ENCODE measurements around the gene FTCD.
"Not testable (repeated sequence)": the region's sequence is repeated elsewhere in the genome, so short reads cannot be mapped to it uniquely, and the experiment has no call there.

Gene FTCD

DNA sequence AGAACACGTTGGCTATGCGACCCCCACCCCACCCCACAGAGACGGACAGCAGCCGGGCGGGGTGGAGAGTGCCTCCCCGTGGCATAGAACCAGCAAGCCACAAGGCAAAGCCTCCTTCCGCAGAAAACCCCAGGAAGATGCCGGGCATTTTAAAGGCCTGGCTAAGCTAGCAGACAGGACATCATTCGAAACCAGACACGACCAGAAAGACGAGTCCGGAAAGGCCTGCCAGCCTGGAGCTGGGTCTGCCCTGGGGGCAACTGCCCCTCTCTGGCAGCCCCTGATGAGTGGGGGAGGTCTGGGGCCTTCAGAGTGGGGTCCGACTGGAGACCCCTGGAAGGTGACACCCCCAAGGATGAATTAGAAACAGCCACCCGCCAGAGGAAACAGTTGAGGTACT is 8.5 kb downstream of the FTCD start:
- Histone ChIP-seq H3K27ac (ENCODE audit: low read length) (no peak overlapping the region), H3K36me3 (ENCODE audit: control insufficient read depth, low read depth, low read length) (no peaks in the 10 kb centered on the region), H3K27me3 (ENCODE audit: control insufficient read depth, insufficient read depth, low read length) (no peaks in the 10 kb centered on the region), H3K9ac (ENCODE audit: low read length) (no peak overlapping the region), H3K4me1 (ENCODE audit: control insufficient read depth, low read depth, low read length) (peaks cover 3% of the 10 kb centered on the region), H3K4me3 (ENCODE audit: low read length) (no peak overlapping the region), H3K9me3 (ENCODE audit: control insufficient read depth, low read depth, low read length) (no peaks in the 10 kb centered on the region)

DNA sequence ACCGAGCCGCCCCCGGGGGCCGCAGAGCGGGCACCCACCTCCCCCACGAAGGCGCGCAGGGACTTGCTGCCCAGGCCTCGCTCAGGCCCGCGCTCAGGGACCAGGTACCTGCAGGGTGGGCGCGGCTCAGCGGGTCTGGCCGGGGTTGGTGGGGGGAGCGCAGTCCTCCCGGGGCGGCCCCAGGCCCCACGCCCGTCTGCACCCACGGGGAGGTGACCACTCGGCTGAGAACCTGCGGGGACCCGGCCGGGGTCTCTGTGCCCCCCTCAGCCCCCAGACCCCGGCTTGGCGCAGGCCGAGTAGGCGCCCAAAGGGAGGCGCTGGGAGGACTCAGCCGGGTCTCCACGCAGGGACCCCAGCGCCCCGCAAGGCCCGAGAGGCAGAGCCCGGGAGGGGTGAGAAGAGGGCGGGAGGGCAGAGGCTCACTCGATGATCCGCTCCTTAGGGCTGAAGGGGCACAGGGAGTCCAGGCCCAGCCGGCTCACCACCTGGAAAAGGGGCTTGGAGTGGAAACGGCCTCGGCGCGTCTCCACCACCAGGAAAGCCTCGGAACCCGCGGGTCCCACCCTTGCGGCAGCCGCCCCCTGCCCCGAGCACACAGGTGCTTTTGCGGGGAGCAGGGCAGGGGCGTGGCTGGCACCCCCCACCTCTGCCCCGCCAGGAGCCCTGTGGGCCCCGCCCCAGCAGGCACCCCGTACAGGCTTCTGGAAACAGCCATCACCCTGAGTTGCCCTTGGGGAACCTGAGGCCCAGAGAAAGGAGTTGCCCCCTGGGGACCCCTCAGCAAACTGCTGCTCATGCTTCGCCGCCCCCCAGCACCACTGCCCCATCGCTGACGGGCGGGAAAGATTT is 9.3 kb downstream of the FTCD start:
- H3K36me3 ChIP-seq (ENCODE audit: control insufficient read depth, low read depth, low read length), result no peaks in the 10 kb centered on the region
- H3K9ac ChIP-seq (ENCODE audit: low read length), result no peak overlapping the region
- no peaks in the 10 kb centered on the region for H3K27me3 ChIP-seq (ENCODE audit: control insufficient read depth, insufficient read depth, low read length)
- H3K4me3 ChIP-seq (ENCODE audit: low read length), result no peak overlapping the region
- peaks cover 3% of the 10 kb centered on the region for H3K4me1 ChIP-seq (ENCODE audit: control insufficient read depth, low read depth, low read length)
- H3K27ac ChIP-seq (ENCODE audit: low read length), result no peak overlapping the region
- H3K9me3 ChIP-seq (ENCODE audit: control insufficient read depth, low read depth, low read length), result no peaks in the 10 kb centered on the region

DNA sequence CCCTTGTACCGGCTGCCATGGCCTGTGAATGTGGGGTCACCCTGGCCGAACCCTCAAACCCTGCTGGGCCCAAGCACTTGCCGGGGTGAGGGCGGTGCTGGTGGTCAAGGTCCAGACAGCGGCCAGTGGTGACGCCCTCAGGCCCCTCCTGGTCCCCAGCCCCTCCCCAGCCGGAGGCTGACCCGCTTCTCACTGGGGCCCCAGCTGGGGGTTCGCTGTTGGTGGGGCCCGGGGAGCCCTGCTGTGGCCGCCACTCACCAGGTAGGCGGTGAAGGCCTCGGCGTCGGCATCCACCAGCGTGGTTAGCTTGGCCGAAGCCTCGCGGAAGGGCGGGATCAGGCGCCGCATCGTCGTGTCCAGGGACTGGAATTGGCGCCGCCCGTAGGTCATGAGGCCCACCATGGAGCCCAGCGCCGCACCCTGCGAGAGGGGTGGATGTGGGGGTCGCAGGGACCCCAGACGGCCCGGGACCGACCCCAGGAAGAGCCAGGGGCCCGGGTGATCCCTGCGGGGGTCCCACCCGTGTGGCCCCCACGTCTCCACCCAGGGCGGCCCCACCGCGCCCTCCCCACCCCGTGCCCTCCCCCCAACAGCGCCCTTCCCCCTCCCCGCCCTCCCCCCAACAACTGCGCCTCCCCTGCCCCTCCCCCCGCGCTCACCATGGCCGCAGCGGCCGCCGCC is 10.1 kb downstream of the FTCD start:
- Histone ChIP-seq H3K4me1 (ENCODE audit: control insufficient read depth, low read depth, low read length) (peaks cover 3% of the 10 kb centered on the region), H3K27me3 (ENCODE audit: control insufficient read depth, insufficient read depth, low read length) (no peaks in the 10 kb centered on the region), H3K27ac (ENCODE audit: low read length) (no peak overlapping the region), H3K36me3 (ENCODE audit: control insufficient read depth, low read depth, low read length) (no peaks in the 10 kb centered on the region), H3K9ac (ENCODE audit: low read length) (no peak overlapping the region), H3K9me3 (ENCODE audit: control insufficient read depth, low read depth, low read length) (no peaks in the 10 kb centered on the region), H3K4me3 (ENCODE audit: low read length) (no peak overlapping the region)

DNA sequence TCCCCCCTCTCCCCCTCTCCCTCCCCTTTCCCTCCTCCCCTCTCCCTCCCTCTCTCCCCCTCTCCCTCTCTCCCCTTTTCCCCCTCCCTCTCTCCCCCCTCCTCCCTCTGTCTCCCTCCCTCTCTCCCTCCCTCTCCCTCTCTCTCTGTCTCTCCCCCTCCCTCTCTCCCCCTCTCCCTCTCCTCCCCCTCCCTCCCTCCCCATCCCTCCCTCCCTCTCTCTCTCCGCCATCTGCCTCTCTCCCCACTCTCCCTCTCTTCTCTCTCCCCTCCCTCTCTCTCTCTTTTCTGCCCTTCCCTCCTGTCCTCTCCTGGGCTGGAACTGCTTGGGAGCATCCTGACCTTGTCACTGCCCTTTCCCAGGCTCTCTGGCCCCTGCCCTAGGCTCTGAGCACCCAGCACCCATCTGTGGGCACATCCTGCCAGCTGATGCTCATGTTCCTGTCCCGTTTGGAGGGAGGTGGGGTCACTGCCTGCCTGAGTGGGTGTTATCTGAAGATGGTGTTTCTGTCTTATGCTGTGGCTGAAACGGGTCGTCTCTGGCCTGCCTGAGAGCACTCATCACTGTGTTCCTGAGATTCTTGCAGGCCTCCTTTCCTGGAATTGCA is 10.8 kb downstream of the FTCD start:
- H3K4me1 ChIP-seq (ENCODE audit: control insufficient read depth, low read depth, low read length), result peaks cover 3% of the 10 kb centered on the region
- H3K9ac ChIP-seq (ENCODE audit: low read length), result no peak overlapping the region
- no peak overlapping the region for H3K27ac ChIP-seq (ENCODE audit: low read length)
- H3K27me3 ChIP-seq (ENCODE audit: control insufficient read depth, insufficient read depth, low read length), result no peaks in the 10 kb centered on the region
- H3K4me3 ChIP-seq (ENCODE audit: low read length), result no peak overlapping the region
- H3K36me3 ChIP-seq (ENCODE audit: control insufficient read depth, low read depth, low read length), result no peaks in the 10 kb centered on the region
- no peaks in the 10 kb centered on the region for H3K9me3 ChIP-seq (ENCODE audit: control insufficient read depth, low read depth, low read length)

DNA sequence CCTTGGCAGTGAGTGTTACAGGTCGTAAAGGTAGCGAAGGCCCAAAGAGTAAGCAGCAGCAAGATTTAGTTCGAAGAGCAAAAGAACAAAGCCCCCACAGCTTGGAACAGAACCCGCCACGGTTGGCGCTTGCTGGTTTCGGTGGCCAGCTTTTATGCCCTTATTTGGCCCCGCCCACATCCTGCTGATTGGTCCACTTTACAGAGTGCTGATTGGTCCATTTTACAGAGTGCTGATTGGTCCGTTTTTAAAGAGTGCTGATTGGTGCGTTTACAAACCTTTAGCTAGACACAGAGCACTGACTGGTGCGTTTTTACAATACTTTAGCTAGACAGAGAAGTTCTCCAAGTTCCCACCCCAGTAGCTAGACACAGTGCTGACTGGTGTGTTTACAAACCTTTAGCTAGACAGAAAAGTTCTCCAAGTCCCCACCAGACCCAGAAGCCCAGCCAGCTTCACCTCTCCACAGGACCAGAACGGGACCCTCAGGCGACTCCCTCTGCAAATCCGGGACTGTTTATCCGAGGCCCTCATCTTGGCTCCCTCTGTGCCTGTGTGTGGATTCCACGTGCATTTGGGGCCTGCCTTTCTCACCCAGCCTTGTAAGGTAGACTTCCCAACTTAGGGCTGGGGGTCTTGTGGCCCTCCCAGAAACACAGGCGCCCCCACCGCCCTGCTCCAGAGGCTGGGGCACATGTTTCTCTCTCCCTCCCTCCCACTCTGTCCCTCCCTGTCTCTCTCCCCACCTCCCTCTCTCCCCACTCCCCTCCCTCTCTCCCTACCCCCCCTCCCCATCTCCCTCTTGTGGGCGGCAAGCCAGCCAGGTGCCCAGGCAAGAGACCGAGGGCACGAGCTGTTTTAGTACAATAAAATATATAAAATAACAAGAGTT is 12.6 kb downstream of the FTCD start:
- Histone ChIP-seq H3K36me3 (ENCODE audit: control insufficient read depth, low read depth, low read length) (no peaks in the 10 kb centered on the region), H3K27me3 (ENCODE audit: control insufficient read depth, insufficient read depth, low read length) (no peaks in the 10 kb centered on the region), H3K4me1 (ENCODE audit: control insufficient read depth, low read depth, low read length) (peaks cover 3% of the 10 kb centered on the region), H3K9ac (ENCODE audit: low read length) (no peak overlapping the region), H3K9me3 (ENCODE audit: control insufficient read depth, low read depth, low read length) (no peaks in the 10 kb centered on the region), H3K27ac (ENCODE audit: low read length) (no peak overlapping the region), H3K4me3 (ENCODE audit: low read length) (no peak overlapping the region)

DNA sequence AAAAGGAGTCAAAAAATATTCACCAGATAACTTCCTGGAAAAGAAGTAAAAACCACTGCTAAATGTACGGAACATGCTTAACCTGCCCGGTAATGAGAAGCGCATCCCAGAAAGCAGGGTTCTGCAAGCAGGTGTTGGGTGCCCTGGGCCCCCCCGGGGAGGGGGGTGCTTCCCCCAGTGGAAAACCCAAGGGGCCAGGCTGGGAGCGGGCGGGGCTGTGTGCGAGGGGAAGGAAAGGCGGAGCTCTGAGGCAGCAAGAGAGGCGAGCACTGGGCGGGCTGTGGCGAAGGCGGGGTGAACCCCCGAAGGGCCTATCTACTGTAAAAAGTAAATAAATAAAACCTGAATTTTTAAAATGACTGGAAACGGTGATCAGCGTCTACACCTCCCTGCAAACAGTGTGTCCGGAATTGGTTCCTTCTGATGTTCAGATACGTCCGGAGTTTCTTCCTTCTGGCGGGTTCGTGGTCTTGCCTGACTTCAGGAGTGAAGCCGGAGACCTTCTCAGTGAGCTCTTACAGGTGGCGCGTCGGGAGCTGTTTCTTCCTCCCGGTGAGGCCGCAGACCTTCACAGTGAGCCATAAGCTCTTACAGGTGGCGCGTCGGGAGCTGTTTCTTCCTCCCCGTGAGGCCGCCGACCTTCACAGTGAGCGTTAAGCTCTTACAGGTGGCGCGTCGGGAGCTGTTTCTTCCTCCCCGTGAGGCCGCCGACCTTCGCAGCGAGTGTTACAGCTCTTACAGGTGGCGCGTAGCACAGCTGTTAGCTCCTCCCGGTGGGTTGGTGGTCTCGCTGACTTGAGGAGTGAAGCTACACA is 13.4 kb downstream of the FTCD start:
- H3K36me3 ChIP-seq (ENCODE audit: control insufficient read depth, low read depth, low read length), result no peaks in the 10 kb centered on the region
- H3K9me3 ChIP-seq (ENCODE audit: control insufficient read depth, low read depth, low read length), result no peaks in the 10 kb centered on the region
- H3K9ac ChIP-seq (ENCODE audit: low read length), result no peak overlapping the region
- no peak overlapping the region for H3K27ac ChIP-seq (ENCODE audit: low read length)
- H3K27me3 ChIP-seq (ENCODE audit: control insufficient read depth, insufficient read depth, low read length), result no peaks in the 10 kb centered on the region
- H3K4me1 ChIP-seq (ENCODE audit: control insufficient read depth, low read depth, low read length), result peaks cover 3% of the 10 kb centered on the region
- no peak overlapping the region for H3K4me3 ChIP-seq (ENCODE audit: low read length)

DNA sequence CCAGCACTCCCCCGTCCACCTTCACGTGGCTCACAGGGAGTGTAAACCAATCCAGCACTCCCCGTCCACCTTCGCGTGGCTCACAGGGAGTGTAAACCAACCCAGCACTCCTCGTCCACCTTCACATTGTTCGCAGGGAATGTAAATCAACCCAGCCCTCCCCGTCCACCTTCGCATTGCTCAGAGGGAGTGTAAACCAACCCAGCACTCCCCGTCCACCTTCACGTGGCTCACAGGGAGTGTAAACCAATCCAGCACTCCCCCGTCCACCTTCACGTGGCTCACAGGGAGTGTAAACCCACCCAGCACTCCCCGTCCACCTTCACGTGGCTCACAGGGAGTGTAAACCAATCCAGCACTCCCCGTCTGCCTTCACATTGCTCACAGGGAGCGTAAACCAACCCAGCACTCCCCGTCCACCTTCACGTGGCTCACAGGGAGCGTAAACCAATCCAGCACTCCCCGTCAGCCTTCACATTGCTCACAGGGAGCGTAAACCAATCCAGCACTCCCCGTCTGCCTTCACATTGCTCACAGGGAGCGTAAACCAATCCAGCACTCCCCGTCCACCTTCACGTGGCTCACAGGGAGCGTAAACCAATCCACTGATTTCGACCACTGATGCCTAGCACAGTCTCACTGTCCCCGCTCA is 14.9 kb downstream of the FTCD start:
- H3K4me3 ChIP-seq (ENCODE audit: low read length), result not testable (repeated sequence)

DNA sequence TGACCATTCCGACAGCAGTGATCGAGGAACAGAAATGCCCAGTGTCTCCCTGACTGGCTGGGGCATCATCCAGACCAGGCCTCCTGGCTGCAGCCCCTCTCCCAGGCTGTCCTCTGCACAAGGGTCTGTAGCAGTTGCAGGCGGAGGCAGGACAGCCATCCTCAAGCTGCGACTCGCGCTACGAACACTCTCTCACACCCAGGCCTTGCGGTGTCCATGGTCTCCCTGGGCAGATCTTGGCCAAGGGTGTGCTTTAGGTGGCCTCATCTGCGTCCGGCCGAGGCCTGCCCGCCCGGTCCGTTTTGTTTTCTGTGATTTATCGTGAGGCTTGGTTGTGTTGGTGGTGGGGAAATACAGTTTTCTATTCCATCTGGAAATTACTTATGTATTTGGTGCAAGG is 15.7 kb downstream of the FTCD start:
- no peaks in the 10 kb centered on the region for H3K36me3 ChIP-seq (ENCODE audit: control insufficient read depth, low read depth, low read length)
- H3K9ac ChIP-seq (ENCODE audit: low read length), result no peak overlapping the region
- no peak overlapping the region for H3K27ac ChIP-seq (ENCODE audit: low read length)
- H3K4me1 ChIP-seq (ENCODE audit: control insufficient read depth, low read depth, low read length), result peaks cover 3% of the 10 kb centered on the region
- H3K27me3 ChIP-seq (ENCODE audit: control insufficient read depth, insufficient read depth, low read length), result no peaks in the 10 kb centered on the region
- no peaks in the 10 kb centered on the region for H3K9me3 ChIP-seq (ENCODE audit: control insufficient read depth, low read depth, low read length)
- no peak overlapping the region for H3K4me3 ChIP-seq (ENCODE audit: low read length)

More for the DNA sequence above, 14.9 kb downstream of the FTCD start:
- H3K4me1 ChIP-seq (ENCODE audit: control insufficient read depth, low read depth, low read length); H3K36me3 ChIP-seq (ENCODE audit: control insufficient read depth, low read depth, low read length); H3K9me3 ChIP-seq (ENCODE audit: control insufficient read depth, low read depth, low read length); H3K27me3 ChIP-seq (ENCODE audit: control insufficient read depth, insufficient read depth, low read length); H3K27ac ChIP-seq (ENCODE audit: low read length); H3K9ac ChIP-seq (ENCODE audit: low read length): not testable (repeated sequence)

DNA sequence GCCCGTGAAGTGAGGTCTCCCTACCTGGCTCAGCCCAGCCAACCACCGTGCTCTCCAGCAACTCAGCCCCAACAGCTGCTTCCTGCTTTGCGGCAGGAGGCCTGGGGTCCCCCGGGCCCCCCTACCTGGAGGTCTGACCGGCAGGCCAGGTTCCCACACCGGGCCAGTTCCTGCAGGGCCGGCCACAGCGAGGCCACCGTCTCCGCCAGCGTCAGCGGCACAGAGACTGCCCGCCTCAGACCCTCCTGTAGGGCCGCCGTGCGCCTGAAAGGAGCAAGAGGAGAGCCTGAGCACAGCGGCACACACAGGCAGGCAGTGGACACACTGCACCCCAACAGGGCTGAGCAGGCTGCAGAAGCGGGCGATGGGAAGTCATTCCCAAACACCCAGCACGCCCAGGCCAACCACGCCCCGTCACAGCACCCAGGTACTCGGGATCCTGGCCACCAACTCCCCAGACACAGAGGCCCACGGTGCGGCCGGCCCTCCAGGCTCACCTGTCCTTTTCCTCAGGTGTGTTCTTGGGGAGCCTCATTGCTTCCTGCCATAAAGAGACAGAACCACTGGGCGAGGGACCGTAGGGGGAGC is 16.9 kb downstream of the FTCD start:
- Histone ChIP-seq H3K27me3 (ENCODE audit: control insufficient read depth, insufficient read depth, low read length) (no peaks in the 10 kb centered on the region), H3K36me3 (ENCODE audit: control insufficient read depth, low read depth, low read length) (no peaks in the 10 kb centered on the region), H3K4me1 (ENCODE audit: control insufficient read depth, low read depth, low read length) (no peaks in the 10 kb centered on the region), H3K27ac (ENCODE audit: low read length) (no peak overlapping the region), H3K4me3 (ENCODE audit: low read length) (no peak overlapping the region), H3K9ac (ENCODE audit: low read length) (no peak overlapping the region), H3K9me3 (ENCODE audit: control insufficient read depth, low read depth, low read length) (no peaks in the 10 kb centered on the region)

DNA sequence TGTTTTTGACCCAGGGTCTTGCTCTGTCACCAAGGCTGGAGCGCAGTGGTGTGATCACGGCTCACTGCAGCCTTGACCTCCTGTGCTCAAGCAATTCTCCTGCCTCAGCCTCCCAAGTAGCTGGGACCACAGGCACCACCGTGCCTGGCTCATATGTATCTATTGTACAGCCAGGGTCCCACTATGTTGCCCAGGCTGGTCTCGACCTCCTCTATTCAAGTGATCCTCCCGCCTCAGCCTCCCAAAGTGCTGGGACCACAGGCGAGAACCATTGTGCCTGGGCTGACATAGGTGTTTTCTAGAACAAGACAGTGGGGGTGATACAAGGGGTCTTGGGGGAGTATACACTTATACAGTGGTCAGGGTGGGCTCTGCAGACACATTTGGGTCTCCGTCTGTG is 17.5 kb downstream of the FTCD start:
- H3K36me3 ChIP-seq (ENCODE audit: control insufficient read depth, low read depth, low read length), result no peaks in the 10 kb centered on the region
- no peaks in the 10 kb centered on the region for H3K4me1 ChIP-seq (ENCODE audit: control insufficient read depth, low read depth, low read length)
- H3K4me3 ChIP-seq (ENCODE audit: low read length), result no peak overlapping the region
- H3K9ac ChIP-seq (ENCODE audit: low read length), result no peak overlapping the region
- no peaks in the 10 kb centered on the region for H3K9me3 ChIP-seq (ENCODE audit: control insufficient read depth, low read depth, low read length)
- H3K27me3 ChIP-seq (ENCODE audit: control insufficient read depth, insufficient read depth, low read length), result no peaks in the 10 kb centered on the region
- no peak overlapping the region for H3K27ac ChIP-seq (ENCODE audit: low read length)

Data from iPS-18a (cell line).